HG02852 (cell line): ENCODE measurements around the gene SCUBE3.

Experiments
- ATAC-seq: cut with Tn5 transposase; IDR thresholded peaks from one replicate; pipeline ENCODE4 v1.9.1; 2021; ENCODE audit warnings: mild to moderate bottlenecking, moderate library complexity; ENCODE audit not compliant: unreplicated experiment

SCUBE3 gene

GRCh38 chr6:35213824-35214756, at the start of gene SCUBE3:
Gene SCUBE3 (plus strand): TSS chr6:35213956. CDS start chr6:35214419, 463 bp downstream.
- ATAC-seq, result no peak

- no peak for ATAC-seq
Measured at GRCh38 chr6:35164277-35164676, 49.5 kb upstream of the SCUBE3 start.

- ATAC-seq, result no peak
Measured at GRCh38 chr6:35164868-35165267, 48.9 kb upstream of the SCUBE3 start.

DNA sequence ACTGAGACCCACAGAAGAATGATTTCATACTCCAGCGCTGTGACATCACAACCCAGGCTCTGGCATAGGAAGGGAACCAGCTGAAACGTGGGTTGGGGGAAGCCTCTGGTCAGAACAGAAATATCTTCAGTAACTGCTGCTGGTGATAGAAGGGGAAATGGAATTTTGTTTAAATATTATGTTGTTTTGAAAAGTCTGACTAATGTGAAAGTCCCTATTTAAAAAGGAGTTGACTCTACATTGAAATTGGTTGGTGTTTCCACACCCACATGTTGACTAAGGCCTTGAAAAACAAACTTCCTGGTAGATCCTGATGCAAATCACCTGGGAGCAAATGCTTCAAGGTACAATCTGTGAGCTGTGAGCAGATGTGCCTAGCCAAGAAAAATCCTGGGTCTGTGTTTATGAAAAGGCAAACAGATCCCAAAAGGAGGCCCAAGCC, 48.1 kb upstream of the SCUBE3 start:
- ATAC-seq, result no peak

DNA sequence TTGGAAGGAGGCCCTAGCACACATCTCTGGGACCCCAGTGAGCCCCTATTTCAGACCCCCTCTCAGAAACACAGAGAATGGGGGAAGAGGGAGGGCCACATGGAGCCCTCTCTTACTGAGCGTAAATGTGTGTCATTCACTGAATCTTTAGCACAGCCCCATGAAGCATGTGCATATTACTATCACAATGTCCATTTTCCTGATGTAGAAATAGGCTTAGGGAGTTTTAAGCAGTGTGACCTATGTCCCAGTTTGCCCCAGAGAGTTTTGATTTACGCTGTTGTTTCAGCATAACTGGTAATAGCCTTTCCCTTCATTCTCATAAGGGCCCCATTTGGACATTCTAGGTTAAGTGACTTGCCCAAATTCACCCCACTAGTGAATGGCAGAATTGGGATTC, 47.6 kb upstream of the SCUBE3 start:
- ATAC-seq, result no peak

DNA sequence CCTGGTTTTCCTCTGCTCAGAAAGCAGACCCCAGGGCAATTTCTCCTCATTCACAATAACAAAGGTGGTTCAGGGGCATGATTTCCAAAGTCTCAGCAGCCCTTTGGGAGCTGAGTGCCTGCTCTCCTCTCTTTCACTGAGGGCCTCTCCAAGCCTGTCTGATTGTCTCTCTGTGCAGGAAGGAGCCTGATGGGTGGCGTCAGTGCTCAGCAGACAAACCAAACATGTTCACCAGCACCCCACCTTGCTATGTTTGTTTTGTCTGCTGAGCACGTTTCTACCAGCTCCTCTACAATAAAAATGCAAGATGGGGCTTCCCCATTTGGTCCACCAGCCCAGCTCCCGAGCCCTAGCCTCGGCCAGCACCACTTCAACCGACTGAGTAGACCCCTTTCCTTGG, 47.2 kb upstream of the SCUBE3 start:
- ATAC-seq, result no peak

GRCh38 chr6:35167505-35167904, 46.3 kb upstream of the SCUBE3 start:
- no peak for ATAC-seq

DNA sequence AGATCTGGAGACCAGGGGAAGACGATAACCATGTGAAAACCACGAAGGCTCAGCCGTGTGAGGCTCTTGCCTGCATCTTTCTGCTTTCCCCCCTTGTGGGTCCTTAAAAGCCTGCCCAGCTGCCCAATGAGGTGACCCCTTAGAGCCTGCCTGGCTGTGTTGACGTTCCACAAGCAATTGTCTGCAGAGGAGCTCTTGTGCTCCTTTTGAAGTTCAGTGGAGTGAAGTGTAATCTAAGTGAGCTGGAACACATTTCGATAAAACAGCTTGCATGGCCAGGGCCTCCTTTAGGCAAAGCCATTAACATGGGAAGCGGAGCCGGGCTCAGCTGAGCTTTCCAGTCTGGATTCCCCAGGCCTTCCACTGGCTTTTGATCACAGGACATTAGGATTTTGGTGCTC, 45.3 kb upstream of the SCUBE3 start:
- ATAC-seq, result no peak

DNA sequence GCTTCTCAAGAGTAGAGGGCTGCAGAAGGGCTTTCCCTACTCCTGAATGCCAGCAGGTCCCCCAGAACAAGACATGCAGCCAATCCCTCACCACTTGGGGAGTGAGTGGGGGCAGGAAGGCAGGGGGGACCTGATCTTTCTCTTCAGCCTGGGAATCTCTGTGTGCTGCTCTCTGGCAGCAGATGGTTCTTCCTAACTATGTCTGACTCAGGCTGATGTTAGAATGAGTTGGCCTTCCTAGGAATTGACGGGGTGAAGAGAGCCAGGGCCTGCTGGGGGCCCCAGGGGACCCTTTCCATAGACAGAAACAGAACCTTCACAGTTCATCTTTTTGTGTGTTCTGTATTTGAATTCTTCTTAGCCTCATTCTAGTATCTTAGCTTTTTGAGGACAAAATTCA, 43.6 kb upstream of the SCUBE3 start:
- no peak for ATAC-seq

- no peak for ATAC-seq
Measured at GRCh38 chr6:35170891-35171290, 42.9 kb upstream of the SCUBE3 start.

GRCh38 chr6:35173044-35173426, 40.7 kb upstream of the SCUBE3 start:
- ATAC-seq, result no peak

DNA sequence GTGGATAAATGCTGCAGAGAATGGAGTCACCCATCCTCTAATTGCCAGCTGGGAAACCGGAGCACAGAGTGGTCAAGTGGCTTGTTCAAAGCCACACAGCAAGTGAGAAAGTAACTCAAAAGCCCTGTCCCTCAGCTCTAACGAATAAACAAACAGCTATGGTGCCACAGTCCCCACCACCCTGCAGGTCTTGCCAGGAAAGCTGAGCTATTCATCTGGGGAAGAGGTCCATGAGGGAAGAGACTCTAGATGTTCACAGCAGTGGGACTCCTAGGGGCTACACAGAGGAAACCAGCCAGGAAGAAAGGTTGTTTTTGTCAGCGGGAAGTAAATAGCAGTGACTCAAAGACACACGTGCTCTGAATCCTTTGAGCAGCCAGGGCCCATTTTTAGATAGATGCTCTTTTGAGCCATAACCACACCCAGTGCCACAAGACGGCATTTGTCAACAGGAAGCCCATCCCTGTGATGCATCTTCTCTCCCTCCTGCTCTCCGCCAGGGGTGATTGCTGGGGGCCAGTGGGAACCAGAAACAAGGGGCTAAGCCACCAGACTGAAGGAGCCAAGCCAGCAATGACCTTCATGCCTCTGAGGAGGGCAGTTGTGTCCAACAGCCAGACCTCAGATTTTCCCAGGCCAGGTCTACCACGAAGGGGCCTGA, 40.2 kb upstream of the SCUBE3 start:
- no peak for ATAC-seq

- no peak for ATAC-seq
Measured at GRCh38 chr6:35174088-35174434, 39.7 kb upstream of the SCUBE3 start.

GRCh38 chr6:35174501-35174900, 39.3 kb upstream of the SCUBE3 start:
- no peak for ATAC-seq

- no peak for ATAC-seq
Measured at GRCh38 chr6:35176301-35177024, 37.3 kb upstream of the SCUBE3 start.

DNA sequence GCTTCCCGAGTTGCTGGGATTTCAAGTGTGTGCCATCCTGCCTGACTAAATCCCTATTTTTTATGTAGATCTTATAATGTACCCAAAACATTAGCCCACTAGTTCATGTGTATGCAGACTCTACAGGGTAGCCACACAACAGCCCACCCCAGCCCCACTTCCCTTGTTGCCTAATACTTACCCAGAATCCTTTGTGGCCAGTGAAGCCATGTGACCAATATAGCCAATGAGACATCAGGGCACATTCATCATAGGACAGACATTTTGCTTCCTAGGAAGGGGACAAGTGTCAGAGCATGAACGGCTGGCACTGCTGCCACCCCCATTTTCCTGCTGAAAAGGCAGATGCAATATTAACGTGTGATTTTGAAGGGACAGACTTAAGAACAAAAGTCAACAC, 36.6 kb upstream of the SCUBE3 start:
- ATAC-seq, result no peak

GRCh38 chr6:35177596-35177995, 36.2 kb upstream of the SCUBE3 start:
- ATAC-seq, result no peak

GRCh38 chr6:35178012-35178411, 35.7 kb upstream of the SCUBE3 start:
- no peak for ATAC-seq

- ATAC-seq, result no peak
Measured at GRCh38 chr6:35178932-35179832, 34.6 kb upstream of the SCUBE3 start.

GRCh38 chr6:35179901-35180535, 33.7 kb upstream of the SCUBE3 start:
- ATAC-seq, result no peak
